ENCODE results near the gene BTG1. TPM values are rescaled to one million over a fixed set of nuclear protein-coding genes. Genes with fewer than 3 reads are reported as not detected.

Gene BTG1
- total RNA-seq, 1 experiment from 2014 or later: 32.7 TPM

GRCh38 chr12:92193063-92193462 lies 47.4 kb upstream of the BTG1 start:
- H3K4me2 ChIP-seq (ENCODE audit: insufficient read depth, insufficient read length, low read length): no peak overlapping the region
- H2AK5ac ChIP-seq (ENCODE audit: insufficient read length, low read length): no peak overlapping the region
- H4K91ac ChIP-seq (ENCODE audit: insufficient read length, low read depth, low read length): no peak overlapping the region
- no peaks in the 10 kb centered on the region for H3K79me1 ChIP-seq (ENCODE audit: insufficient read depth, low read depth, low read length, poor library complexity, severe bottlenecking)
- no peak overlapping the region for H3K9ac ChIP-seq (ENCODE audit: extremely low read depth, insufficient read length, low read length)
- H2BK15ac ChIP-seq (ENCODE audit: low read depth, low read length): no peak overlapping the region
- TF ChIP-seq CTCF (conservative IDR thresholded peaks at IDR 0.05): no peak
- Mint-ChIP-seq H3K4me3 (no peak overlapping the region), H3K27me3 (ENCODE audit: low read depth) (no peaks in the 10 kb centered on the region), H3K9me3 (peaks cover 4 to 6% of the 10 kb centered on the region in 2 experiments; a peak in 2 of 5 replicates), H3K27ac (no peak overlapping the region), H3K36me3 (ENCODE audit: insufficient read depth in 1 of 3, low read depth in 3 of 3) (peaks cover 0 to 7% (median 0%) of the 10 kb centered on the region in 3 experiments; a peak in 2 of 7 replicates), H3K4me1 (peaks cover 9% of the 10 kb centered on the region in 2 experiments)
- no peak overlapping the region for H3K27ac ChIP-seq (ENCODE audit: insufficient read length, low read depth, low read length)
- H3K27me3 ChIP-seq (ENCODE audit: insufficient read depth, low read length): no peaks in the 10 kb centered on the region
- H3K4ac ChIP-seq (ENCODE audit: low read depth, low read length): no peak overlapping the region
- no peaks in the 10 kb centered on the region for H4K20me1 ChIP-seq (ENCODE audit: control insufficient read depth, insufficient read depth, insufficient read length)
- no CpG with 5 or more reads among the region's 2 CpGs for WGBS (ENCODE audit: extremely low coverage, insufficient read length, low lambda C conversion rate)
- no peak overlapping the region for H3K56ac ChIP-seq (ENCODE audit: insufficient read length, low read depth, low read length)
- H2AFZ ChIP-seq (ENCODE audit: low read length): no peak overlapping the region
- H2BK5ac ChIP-seq (ENCODE audit: insufficient read length, low read length): no peak overlapping the region
- no peak overlapping the region for H2BK20ac ChIP-seq (ENCODE audit: low read depth, low read length, poor library complexity, severe bottlenecking)
- H2BK120ac ChIP-seq (ENCODE audit: low read depth, low read length, poor library complexity, severe bottlenecking): no peak overlapping the region
- H2BK12ac ChIP-seq (ENCODE audit: insufficient read length, low read depth, low read length): no peak overlapping the region
- no peaks in the 10 kb centered on the region for H3K79me2 ChIP-seq (ENCODE audit: insufficient read depth, low read length)
- no peak overlapping the region for H3T11ph ChIP-seq (ENCODE audit: low read length)
- DNase-seq: no peak
- H3K18ac ChIP-seq (ENCODE audit: insufficient read length, low read depth, low read length): no peak overlapping the region
- H3K23me2 ChIP-seq (ENCODE audit: insufficient read length, low read depth, low read length, poor library complexity, severe bottlenecking): no peaks in the 10 kb centered on the region
- H4K8ac ChIP-seq (replicated peaks; ENCODE audit: insufficient read length, low read depth, low read length): no peak overlapping the region
- no peak overlapping the region for H4K5ac ChIP-seq (ENCODE audit: insufficient read length, low read depth, low read length)
- no peak overlapping the region for H3K14ac ChIP-seq (ENCODE audit: insufficient read depth, low read length)
- H3K9me3 ChIP-seq (ENCODE audit: control insufficient read depth, low read depth, low read length): no peaks in the 10 kb centered on the region
- no peaks in the 10 kb centered on the region for H3K4me1 ChIP-seq (ENCODE audit: insufficient read depth, low read length)
- H3K23ac ChIP-seq (ENCODE audit: insufficient read length, low read depth, low read length): no peak overlapping the region
